Tibial artery (tissue), 4 donors: ENCODE data around the gene MCM5.

Experiments used
- DNase-seq, 2 donors: peaks; one replicate each; pipeline ENCODE4 v3.0.0-alpha.2; 2019
- H3K27ac ChIP-seq, 2 donors: fragments of 200-600 bp; sonication (generic) in 1 of 2; 1 replicate in 1 of 2; 2 replicates in 1 of 2; pipeline ENCODE4 v1.5.1; 2018 to 2019; ENCODE audit warnings: mild to moderate bottlenecking in 1 of 2
- H3K27me3 ChIP-seq, 2 donors: fragments of 200-600 bp; sonication (generic) in 1 of 2; one replicate each; pipeline versions ENCODE4 v1.5.1 to v1.6.0; 2016 to 2019
- H3K36me3 ChIP-seq, 3 donors: fragments of 200-600 bp; sonication (generic) in 2 of 3; one replicate each; pipeline ENCODE4 v1.5.1; 2016 to 2019; ENCODE audit warnings: mild to moderate bottlenecking in 2 of 3
- H3K4me1 ChIP-seq, 4 donors: fragments of 200-600 bp; sonication (generic) in 2 of 4; 1 replicate in 3 of 4; 2 replicates in 1 of 4; pipeline ENCODE4 v1.5.1; 2016 to 2019
- H3K4me3 ChIP-seq, 2 donors: fragments of 200-600 bp; sonication (generic) in 1 of 2; 1 replicate in 1 of 2; 2 replicates in 1 of 2; pipeline ENCODE4 v1.5.1; 2018 to 2019; ENCODE audit warnings: mild to moderate bottlenecking in 2 of 2
- H3K9me3 ChIP-seq, 3 donors: fragments of 200-600 bp; sonication (generic) in 1 of 3; one replicate each; pipeline ENCODE4 v1.5.1; 2016 to 2019
- CTCF ChIP-seq, 2 experiments: fragments of 200-600 bp in 1 of 2; fragments of 450-650 bp in 1 of 2; IDR thresholded peaks; one replicate each; pipeline ENCODE4 v1.5.1; 2017 to 2019; ENCODE audit warnings: antibody characterized with exemption in 2 of 2, mild to moderate bottlenecking in 1 of 2, moderate library complexity in 1 of 2
- intact Hi-C: fragments of 100-400 bp; cut with DNase I; formaldehyde crosslinking; loops from one replicate; pipeline ENCODE4 v1.15.0; 2023; ENCODE audit warnings: low total_unique reads

The MCM5 gene

GRCh38 chr22:35424081-35424480, 24.1 kb downstream of the MCM5 start:
- Histone ChIP-seq H3K27ac (no peak overlapping the region), H3K27me3 (no peaks in the 10 kb centered on the region), H3K4me1 (no peaks in the 10 kb centered on the region), H3K9me3 (no peaks in the 10 kb centered on the region), H3K36me3 (peaks cover 33 to 77% (median 57%) of the 10 kb centered on the region in 3 donors), H3K4me3 (no peak overlapping the region)
- intact Hi-C loops = no loop called here
- no peak for DNase-seq
- no peak for TF ChIP-seq CTCF (IDR thresholded peaks at IDR 0.05)

GRCh38 chr22:35424761-35425160, 24.8 kb downstream of the MCM5 start:
- H3K4me1 ChIP-seq = no peaks in the 10 kb centered on the region
- H3K36me3 ChIP-seq = peaks cover 32 to 70% (median 50%) of the 10 kb centered on the region in 3 donors
- no peak overlapping the region for H3K4me3 ChIP-seq
- no peak for DNase-seq
- no peak for TF ChIP-seq CTCF (IDR thresholded peaks at IDR 0.05)
- H3K27me3 ChIP-seq = no peaks in the 10 kb centered on the region
- no peaks in the 10 kb centered on the region for H3K9me3 ChIP-seq
- H3K27ac ChIP-seq = no peak overlapping the region
- intact Hi-C loops = no loop called here

GRCh38 chr22:35425546-35425945, 25.6 kb downstream of the MCM5 start:
- Histone ChIP-seq H3K9me3 (no peaks in the 10 kb centered on the region), H3K36me3 (peaks cover 24 to 62% (median 43%) of the 10 kb centered on the region in 3 donors), H3K27ac (no peak overlapping the region), H3K4me1 (no peaks in the 10 kb centered on the region), H3K27me3 (no peaks in the 10 kb centered on the region), H3K4me3 (no peak overlapping the region)
- TF ChIP-seq CTCF (IDR thresholded peaks at IDR 0.05) = no peak
- intact Hi-C loops = no loop called here
- DNase-seq = no peak

GRCh38 chr22:35425971-35426800, 26.2 kb downstream of the MCM5 start:
- Histone ChIP-seq H3K4me3 (no peak overlapping the region), H3K4me1 (peaks cover 0 to 4% (median 2%) of the 10 kb centered on the region in 4 donors), H3K27me3 (no peaks in the 10 kb centered on the region), H3K36me3 (peaks cover 20 to 56% (median 36%) of the 10 kb centered on the region in 3 donors), H3K27ac (no peak overlapping the region), H3K9me3 (no peaks in the 10 kb centered on the region)
- intact Hi-C loops = no loop called here
- TF ChIP-seq CTCF (IDR thresholded peaks at IDR 0.05) = no peak
- no peak for DNase-seq

GRCh38 chr22:35426801-35427140, 26.8 kb downstream of the MCM5 start:
- no peak for TF ChIP-seq CTCF (IDR thresholded peaks at IDR 0.05)
- no peaks in the 10 kb centered on the region for H3K9me3 ChIP-seq
- DNase-seq = no peak
- no peaks in the 10 kb centered on the region for H3K27me3 ChIP-seq
- intact Hi-C loops = no loop called here
- no peak overlapping the region for H3K4me3 ChIP-seq
- peaks cover 0 to 6% (median 2%) of the 10 kb centered on the region in 4 donors for H3K4me1 ChIP-seq
- no peak overlapping the region for H3K27ac ChIP-seq
- H3K36me3 ChIP-seq = peaks cover 14 to 50% (median 30%) of the 10 kb centered on the region in 3 donors
